ENCODE measurements around the gene IL17RC.
"Not testable (repeated sequence)": the region's sequence is repeated elsewhere in the genome, so short reads cannot be mapped to it uniquely, and the experiment has no call there.

IL17RC gene, protein sequence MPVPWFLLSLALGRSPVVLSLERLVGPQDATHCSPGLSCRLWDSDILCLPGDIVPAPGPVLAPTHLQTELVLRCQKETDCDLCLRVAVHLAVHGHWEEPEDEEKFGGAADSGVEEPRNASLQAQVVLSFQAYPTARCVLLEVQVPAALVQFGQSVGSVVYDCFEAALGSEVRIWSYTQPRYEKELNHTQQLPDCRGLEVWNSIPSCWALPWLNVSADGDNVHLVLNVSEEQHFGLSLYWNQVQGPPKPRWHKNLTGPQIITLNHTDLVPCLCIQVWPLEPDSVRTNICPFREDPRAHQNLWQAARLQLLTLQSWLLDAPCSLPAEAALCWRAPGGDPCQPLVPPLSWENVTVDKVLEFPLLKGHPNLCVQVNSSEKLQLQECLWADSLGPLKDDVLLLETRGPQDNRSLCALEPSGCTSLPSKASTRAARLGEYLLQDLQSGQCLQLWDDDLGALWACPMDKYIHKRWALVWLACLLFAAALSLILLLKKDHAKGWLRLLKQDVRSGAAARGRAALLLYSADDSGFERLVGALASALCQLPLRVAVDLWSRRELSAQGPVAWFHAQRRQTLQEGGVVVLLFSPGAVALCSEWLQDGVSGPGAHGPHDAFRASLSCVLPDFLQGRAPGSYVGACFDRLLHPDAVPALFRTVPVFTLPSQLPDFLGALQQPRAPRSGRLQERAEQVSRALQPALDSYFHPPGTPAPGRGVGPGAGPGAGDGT

DNA sequence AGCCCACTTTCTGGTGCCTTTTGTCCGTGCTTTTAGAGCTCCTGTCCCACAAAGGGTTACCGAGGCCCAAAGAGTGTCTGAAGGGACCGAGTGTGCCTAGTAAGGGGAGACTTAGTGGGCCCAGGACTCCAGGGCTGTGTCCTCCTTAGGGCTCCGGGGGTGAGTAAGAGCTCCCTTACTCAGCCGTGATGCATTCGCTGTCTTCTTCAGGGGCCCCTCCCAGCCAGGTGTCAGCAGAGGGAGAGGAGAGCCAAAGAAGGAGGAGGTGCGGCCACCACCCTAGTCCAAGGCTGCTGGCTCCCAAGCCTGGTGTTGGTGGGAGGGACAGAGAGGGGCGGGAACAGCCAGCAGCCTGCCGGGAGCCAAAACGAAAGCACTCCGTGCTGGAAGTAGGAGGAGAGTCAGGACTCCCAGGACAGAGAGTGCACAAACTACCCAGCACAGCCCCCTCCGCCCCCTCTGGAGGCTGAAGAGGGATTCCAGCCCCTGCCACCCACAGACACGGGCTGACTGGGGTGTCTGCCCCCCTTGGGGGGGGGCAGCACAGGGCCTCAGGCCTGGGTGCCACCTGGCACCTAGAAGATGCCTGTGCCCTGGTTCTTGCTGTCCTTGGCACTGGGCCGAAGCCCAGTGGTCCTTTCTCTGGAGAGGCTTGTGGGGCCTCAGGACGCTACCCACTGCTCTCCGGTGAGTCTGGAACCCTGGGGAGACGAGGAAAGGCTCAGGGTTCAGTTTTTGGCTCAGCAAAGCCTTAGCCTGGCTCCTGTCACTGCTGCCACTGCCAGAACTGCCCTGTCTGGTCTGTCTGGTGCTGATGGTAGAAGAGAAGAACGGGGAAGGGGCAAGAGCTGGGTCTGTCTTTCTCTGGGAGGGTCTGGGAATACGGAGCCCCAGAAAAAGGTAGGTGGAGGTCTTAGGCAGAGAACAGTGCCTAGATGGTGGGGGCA, at the start of gene IL17RC:
IL17RC (plus strand) TSS at position 365 of the 947 bp plus-strand sequence; CDS start at position 583, 218 bp downstream.
- peak; percentile 39 for DNase-seq

DNA sequence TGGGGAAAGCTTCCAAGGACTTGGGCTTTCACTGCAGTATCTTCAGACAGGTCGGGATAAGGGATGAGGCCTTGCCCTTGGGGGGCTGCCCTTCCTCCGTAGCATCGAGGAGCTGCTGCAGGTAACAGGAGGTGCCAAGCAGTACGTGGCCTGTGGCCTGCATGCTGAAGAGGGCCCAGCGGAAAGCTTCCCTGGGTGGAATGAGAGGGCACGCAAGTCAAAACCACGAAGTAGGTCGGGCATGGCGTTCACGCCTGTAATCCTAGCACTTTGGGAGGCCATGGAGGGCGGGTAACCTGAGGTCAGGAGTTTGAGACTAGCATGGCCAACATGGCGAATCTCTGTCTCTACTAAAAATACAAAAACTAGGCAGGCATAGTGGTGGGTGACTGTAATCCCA, 49.8 kb upstream of the IL17RC start:
- DNase-seq = no peak

DNA sequence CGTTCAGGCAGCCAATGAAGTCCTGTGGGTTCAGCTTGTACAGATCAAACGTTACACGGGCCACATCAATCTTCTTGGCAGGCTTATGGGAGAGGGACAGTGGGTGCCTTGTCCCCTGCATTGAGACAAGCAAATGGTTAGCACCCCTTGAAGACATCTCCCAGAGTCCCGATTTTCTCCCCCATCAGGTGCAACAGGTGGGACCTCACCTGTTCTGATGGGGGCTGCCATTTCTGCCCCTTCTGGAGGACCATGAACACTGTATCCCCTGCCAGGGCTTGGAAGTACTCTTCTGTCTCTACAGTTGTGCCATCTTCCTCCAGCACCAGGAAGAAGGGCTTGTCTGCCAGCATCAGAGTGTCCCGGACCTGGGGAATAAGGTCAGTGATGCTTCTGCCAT, 46.9 kb upstream of the IL17RC start:
- no peak for DNase-seq

DNA sequence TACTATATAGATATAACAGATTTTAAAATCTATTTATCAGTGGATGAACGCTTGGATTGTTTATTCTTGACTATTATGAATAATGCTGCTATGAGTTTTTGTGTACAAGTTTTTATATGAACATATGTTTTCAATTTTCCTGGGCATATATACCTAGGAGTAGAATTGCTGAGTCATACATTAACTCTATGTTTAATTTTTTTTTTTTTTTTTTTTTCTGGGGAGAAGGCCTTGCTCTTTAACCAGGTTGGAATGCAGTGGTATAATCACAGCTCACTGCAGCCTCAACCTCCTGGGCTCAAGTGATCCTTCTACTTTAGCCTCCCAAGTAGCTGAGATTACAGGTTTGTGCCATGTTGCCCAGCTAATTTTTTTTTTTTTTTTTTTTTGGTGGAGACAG, 45.9 kb upstream of the IL17RC start:
- no peak for DNase-seq

DNA sequence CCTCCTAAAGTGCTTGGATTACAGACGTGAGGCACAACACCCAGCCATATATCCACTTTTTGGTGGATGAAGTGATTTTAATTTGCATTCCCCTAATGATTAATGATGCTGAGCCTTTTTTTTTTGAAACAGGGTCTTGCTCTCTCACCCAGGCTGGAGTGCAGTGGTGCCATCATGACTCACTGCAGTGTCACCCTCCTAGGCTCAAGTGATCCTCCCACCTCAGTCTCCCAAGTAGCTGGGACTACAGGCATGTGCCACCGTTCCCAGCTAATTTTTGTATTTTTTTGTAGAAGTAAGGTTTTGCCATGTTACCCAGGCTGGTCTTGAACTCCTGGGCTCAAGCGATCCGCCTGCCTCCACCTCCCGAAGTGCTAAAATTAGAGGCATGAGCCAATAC, 44.8 kb upstream of the IL17RC start:
- DNase-seq = not testable (repeated sequence)

DNA sequence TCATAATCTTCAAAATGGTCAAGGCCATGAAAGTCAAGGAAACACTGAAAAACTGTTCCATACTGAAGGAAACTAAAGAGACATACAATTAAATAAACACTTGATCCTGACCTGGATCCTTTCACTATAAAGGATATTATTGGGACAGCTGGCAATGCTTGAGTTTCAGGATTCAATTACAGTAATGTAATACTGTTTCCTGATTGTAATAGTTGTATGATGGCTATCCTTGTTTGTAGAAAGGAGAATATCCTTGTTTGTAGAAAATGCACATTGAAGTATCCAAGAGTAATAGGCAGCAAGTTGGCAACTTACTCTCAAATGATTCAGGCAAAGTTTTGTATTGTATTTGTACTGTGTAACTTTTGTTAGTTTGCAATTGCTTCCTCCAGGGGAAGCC, 41.5 kb upstream of the IL17RC start:
- no peak for DNase-seq

DNA sequence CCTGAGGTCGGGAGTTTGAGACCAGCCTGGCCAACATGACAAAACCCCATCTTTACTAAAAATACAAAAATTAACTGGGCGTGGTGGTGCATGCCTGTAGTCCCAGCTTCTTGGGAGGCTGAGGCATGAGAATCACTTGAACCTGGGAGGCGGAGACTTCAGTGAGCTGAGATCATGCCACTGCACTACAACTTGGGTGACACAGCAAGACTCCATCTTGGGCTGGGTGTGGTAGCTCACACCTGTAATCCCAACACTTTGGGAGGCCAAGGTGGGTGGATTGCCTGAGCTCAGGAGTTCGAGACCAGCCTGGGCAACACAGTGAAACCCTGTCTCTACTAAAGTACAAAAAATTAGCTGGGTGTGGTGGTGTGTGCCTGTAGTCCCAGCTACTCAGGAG, 40.6 kb upstream of the IL17RC start:
- not testable (repeated sequence) for DNase-seq

DNA sequence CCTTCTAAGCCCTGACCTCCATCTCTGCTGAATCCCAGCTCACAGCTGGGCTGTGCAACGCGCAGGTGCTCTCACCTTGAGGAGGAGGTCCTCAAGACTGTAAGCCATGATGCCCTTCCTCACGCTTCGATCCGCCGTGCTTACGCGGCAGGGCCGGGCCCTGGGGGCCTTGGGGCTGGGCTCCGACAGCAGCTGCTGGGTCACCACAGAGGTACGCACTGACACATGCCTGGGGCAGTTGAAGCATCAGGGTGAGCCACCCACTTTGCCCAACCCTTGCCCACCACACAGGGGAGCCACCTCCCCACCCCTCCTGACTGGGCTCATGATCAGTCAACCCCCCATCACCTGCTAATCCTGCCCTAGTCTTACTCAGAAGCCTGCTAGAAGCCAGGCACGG, 39.9 kb upstream of the IL17RC start:
- no peak for DNase-seq

DNA sequence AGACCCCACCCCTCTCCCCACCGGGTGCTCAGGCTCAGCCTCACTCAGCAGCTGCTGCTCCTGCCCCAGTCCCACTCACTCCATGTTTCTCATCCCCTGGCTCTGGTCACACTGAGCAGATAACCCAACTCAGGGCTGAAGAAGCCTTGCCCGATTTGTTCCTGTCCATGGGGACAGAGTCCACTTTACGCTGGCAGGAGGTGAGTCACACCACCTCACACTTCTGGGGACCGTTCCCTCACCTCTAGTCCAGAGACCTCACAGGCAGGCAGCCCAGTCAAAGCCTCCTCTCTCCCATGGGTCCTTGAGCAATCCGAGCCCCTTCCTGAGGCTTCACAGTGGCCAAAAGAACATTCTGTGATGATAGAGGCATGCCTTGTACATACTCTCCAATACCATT, 38.2 kb upstream of the IL17RC start:
- no peak for DNase-seq

DNA sequence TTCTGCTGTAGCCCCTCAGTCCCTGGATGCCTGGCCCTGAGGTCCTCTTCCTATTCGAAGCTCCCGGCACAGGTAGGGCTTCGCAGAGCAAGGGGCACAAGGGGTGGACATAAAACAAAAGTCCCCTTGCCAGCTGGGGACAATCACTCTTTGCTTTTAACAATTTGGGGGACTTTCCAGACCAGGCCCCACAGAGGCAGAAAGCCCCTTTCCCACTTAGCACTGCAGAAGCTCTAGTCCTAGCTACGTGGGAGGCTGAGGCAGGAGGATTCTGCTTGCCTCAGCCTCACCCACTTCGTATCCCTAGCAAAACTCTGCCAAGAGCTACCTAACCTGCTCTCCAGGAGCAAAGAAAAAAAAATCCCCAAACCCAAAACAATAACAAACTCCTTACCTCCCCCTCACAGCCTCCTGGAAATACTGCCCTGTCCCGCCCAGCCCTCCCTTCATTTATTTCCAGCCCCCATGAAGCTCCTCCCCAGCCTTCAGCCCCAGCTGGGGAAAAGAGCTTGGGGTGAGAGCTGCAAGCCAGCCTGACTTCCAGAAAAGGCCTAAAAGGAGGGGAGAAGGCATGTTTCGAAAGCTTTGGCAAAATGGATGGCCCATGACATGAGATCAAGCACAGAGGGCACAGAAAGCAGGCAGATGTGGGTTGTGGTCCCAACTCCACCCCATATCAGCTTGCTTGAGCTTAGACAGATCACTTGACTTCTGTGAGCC, 36.9 kb upstream of the IL17RC start, which contains the start of gene CIDEC:
CIDEC (minus strand) TSS at position 424 of the 720 bp plus-strand sequence. CDS start 1,767 bp downstream, outside the sequence.
- no peak for DNase-seq

DNA sequence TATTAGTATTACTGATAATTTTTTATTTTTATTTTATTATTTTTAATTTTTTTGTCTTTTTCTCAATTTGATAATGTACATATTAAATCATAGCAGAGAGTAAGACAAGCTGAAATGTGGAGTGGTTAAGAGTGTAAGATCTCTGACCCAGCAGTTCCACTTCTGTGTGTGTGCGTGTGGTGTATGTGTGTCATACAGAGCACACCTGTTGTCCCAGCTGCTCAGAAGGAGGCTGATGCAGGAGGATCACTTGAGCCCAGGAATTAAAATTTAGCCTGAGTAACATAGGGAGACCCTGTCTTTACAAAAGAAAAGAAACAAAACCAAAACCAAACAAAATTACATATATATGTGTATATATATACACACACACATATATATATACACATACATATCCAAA, 35.5 kb upstream of the IL17RC start:
- DNase-seq = no peak

DNA sequence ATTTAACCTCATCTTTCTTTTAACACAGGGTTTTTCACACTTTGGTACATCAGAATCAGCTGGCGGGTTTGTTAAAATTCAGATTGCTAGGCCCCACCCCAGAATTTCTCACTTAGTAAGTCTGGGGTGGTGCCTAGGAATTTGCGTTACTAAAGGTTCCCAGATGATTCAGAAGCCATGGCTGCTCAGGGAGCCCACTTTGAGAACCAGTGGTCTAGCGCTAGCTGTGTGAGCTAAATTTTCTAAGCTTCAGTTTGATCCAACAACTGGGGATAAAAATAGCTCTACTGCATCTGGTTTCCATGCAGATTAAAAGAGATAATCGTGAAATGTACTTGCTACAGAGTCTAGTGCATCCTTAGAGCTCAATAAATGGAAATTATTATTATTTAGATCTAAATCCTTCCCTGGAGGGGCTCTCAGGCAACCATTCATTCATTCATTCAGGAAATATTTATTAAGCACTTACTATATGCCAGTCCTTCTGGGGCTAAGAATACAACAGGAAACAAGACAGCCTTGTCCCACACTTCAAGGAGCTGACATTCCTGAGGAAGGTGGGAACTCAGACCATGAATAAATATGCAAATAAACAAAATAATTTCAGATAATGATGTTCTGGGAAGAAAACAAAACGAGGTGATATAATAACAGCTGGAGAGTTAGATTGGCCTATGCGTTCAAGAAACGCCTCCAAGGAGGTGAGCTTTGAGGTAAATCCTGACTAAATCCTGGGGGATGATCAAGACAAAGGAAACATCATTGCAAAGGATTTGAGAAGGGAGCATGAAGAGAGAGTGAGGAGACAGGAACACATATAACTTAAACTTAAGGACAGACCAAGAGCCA, 33.0 kb upstream of the IL17RC start:
- DNase-seq = no peak

DNA sequence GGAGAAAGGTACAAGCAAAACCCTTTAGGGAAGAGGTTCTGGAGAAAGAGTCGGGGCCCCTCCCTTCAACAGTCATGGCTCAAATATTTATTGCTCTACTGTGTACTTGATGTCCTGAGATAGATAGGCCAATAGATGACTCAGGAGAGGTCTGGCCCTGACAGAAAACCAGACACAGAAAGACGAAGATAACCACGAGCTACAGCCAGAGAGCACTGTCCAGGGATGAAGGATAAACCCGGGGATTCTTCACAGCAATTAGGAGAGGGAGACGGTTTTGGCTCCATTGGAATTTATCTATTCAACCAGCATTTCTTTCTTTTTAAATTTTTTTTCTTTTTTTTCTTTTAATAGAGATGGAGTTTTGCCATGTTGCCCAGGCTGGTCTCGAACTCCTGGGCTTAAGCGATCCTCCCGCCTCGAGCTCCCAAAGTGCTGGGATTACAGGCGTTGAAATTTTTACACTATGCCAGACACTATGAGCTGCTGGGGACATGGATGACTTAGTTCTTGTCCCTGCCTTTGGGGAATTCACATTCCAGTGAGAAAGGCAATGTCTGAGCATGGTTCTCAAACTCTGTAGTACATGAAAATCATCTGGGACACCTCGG, 32.2 kb upstream of the IL17RC start:
- DNase-seq = no peak

DNA sequence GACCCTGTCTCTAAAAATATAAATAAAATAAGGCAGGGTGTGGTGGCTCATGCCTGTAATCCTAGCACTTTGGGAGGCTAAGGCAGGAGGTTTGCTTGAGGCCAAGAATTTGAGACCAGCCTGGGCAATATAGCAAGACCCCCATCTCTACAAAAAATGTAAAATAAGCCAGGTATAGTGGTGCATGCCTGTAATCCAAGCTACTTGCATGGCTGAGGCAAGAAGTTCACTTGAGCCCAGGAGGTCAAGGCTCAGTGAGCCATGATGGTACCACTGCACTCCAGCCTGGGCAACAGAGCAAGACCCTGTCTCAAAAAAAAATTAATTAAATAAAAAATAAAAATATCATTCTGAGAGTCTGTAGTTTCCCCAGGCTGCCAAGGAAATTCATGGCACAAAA, 30.6 kb upstream of the IL17RC start:
- DNase-seq = no peak

DNA sequence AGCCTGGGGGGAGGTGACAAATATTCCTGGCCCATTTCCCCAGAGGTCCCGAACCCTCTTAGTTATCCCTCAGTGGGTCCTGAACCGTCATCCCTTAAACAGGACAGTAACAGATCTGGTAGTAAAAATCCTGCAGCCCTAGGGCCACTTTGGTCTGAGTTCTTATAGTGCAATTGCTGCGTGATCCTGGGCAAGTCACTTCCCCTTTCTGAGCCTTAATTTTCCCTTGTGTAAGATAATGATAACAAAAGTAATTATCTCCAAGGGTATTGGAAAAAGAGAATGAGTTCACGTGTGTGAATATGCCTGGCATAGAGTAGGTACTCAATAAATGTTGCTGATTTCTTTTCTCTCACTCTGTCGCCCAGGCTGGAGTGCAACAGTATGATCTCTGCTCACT, 29.4 kb upstream of the IL17RC start:
- no peak for DNase-seq

DNA sequence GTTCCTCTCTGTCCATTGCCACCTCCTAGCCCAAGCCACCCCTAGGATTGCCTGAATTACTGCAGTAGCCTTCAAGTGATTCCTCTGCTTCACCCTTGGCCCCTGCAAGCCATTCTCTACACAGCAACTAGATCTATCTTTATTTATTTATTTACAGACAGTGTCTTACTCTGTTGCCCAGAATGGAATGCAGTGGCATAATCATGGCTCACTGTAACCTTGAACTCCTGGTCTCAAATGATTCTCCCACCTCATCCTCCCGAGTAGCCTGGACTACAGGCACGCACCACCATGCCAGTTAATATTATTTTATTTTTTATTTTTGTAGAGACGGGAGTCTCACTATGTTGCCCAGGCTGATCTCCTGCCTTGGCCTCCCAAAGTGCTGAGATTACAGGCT, 28.4 kb upstream of the IL17RC start:
- no peak for DNase-seq

DNA sequence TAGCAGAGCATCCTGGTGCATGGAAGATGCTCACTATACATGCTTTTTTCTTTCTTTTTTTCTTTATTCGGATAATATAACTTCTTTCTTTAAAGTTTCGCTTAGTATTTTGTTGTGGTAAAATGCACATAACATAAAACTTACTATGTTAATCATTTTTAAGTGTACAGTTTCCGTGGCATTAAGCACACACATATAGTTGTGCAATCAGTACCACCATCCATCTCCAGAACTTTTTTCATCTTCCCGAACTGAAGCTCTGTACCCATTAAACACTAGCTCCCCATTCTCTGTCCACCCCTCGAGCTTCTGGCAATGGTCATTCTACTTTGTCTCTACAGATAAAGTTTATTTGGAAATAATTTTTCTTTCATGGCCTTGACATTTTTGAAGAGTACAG, 27.5 kb upstream of the IL17RC start:
- DNase-seq = no peak

DNA sequence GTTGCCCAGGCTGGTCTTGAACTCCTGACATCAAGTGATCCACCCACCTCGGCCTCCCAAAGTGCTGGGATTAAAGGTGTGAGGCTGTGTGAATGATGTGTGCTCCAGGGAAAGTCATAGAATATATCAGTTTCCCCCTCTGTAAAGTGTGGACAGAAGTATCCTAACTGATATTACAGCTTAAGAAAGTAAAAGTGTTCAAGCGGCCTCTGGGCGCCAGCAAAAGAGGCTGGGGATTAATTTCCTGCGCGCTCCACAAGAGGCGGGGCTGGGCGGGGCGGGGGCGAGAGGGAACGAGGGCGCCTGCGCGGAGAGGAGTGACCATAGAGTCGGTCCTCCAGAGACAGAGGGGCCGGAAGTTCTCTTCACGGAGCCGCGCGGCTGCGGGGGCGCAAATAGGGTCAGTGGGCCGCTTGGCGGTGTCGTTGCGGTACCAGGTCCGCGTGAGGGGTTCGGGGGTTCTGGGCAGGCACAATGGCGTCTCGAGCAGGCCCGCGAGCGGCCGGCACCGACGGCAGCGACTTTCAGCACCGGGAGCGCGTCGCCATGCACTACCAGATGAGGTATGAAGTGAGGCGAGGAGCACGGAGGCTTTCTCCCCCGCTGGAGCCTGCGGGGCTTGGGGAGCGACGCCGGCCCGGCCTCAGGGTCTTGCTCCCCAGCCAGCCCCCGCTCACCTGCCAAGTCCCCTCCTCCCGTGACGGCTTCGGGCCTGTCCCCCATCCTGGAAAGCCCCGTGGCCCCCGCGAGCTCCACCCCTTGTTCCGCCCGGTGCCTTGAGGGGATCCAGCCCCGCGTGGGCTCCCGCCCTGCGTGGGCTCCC, 26.4 kb upstream of the IL17RC start, which contains the start of gene JAGN1:
JAGN1 (plus strand) TSS at position 362 of the 823 bp plus-strand sequence; CDS start at position 475, 113 bp downstream.
- peak; percentile 58 for DNase-seq

DNA sequence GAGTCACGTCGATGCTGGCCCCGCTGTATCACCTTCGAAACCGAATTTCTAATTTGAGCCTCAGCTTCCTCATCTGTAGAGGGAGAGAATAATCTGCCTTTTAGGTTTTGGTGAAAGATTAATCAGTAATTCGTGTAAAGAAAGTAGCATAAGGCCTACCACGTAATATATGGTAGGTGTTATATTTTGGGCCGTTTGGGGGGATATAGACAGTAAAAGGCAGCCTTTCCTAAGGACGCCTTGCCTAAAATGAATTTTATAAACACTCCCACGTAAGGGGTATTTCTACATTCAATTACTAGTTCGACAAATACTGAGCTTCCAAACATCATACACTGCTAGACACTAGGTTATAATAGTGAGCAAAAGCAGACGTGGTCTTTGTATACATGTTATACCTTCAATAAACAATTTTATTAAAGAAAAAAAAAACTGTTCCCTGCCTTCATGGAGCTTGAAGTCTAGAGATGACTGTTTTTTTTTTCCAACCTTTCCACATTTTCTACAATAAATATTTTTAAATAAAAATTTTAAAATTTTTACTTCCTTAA, 25.8 kb upstream of the IL17RC start:
- no peak for DNase-seq

DNA sequence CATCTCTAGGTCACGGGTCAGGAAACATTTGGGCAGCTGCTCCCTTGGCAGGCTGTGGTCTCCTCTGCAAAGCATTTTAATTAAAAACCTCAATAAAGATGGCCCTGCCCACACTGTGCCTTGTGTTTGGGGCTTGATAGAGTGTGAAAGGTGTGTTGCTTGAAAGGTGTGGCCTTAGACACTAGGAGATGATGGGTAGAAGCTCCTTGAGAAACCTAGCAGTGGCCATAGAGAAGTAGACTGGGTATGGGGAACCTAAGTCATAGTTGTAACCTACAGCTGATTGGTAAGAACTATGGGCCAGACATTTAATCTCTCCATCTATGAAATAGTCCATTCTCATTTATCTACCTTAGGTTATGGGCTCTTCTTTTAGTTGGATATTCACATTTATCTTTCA, 23.2 kb upstream of the IL17RC start:
- no peak for DNase-seq

Data from NCI-H1105 (cell line).